HL-60 (cell line): ENCODE results near the gene PPP1R27.

Source experiments
- DNase-seq, 2 experiments: peaks; one replicate each; pipeline ENCODE4 v3.0.0-alpha.2; 2010 to 2020; ENCODE audit warnings: low read depth in 1 of 2, low spot score in 1 of 2
- H3K27ac ChIP-seq: fragments of 250-450 bp; sonication (Bioruptor Pico); replicated peaks from 2 replicates; pipeline ENCODE4 v1.5.1; 2020; ENCODE audit warnings: mild to moderate bottlenecking, moderate library complexity
- H3K27me3 ChIP-seq: fragments of 250-450 bp; sonication (Bioruptor Pico); 2 replicates; pipeline ENCODE4 v1.5.1; 2021; ENCODE audit warnings: mild to moderate bottlenecking, moderate library complexity; ENCODE audit not compliant: insufficient read depth, poor library complexity, severe bottlenecking
- H3K4me3 ChIP-seq: replicated peaks from 2 replicates; pipeline ENCODE4 v1.5.1; 2011; ENCODE audit warnings: mild to moderate bottlenecking, control low read depth, low read length; ENCODE audit not compliant: insufficient read depth
- CTCF ChIP-seq: IDR thresholded peaks from one replicate; pipeline ENCODE4 v1.5.1; 2011; ENCODE audit warnings: low read length, control low read depth, inconsistent platforms; ENCODE audit not compliant: insufficient read depth
- GABPA ChIP-seq: IDR thresholded peaks from 2 replicates; pipeline ENCODE4 v1.6.1; 2012; ENCODE audit warnings: low read depth
- POLR2AphosphoS5 ChIP-seq: IDR thresholded peaks from 2 replicates; pipeline ENCODE4 v1.6.1; 2012; ENCODE audit warnings: low read depth
- REST ChIP-seq: IDR thresholded peaks from 2 replicates; pipeline ENCODE4 v1.6.1; 2012; ENCODE audit warnings: low read depth; ENCODE audit not compliant: insufficient replicate concordance
- SPI1 ChIP-seq: IDR thresholded peaks from 2 replicates; pipeline ENCODE4 v1.6.1; 2012; ENCODE audit warnings: low read depth, mild to moderate bottlenecking, borderline replicate concordance

The PPP1R27 gene

GRCh38 chr17:81877569-81877968 is 42.7 kb upstream of the PPP1R27 start:
- peak; percentile 53; the same call in 1 of the 2 replicates for TF ChIP-seq POLR2AphosphoS5
- no peak for TF ChIP-seq CTCF
- DNase-seq = no peak
- Histone ChIP-seq H3K4me3 (no peak overlapping the region), H3K27ac (no peak overlapping the region), H3K27me3 (no peaks in the 10 kb centered on the region)

GRCh38 chr17:81871387-81872230 is 36.8 kb upstream of the PPP1R27 start:
- DNase-seq = peak; percentile 91

GRCh38 chr17:81870981-81871386 is 36.1 kb upstream of the PPP1R27 start, which contains the start of gene ARHGDIA:
ARHGDIA (minus strand) TSS chr17:81871337; CDS start chr17:81869930, 1,407 bp downstream.
- H3K4me3 ChIP-seq = peak within 1 kb of the TSS; percentile 87
- no peak for TF ChIP-seq CTCF
- TF ChIP-seq POLR2AphosphoS5 = no peak
- no peak for TF ChIP-seq REST
- TF ChIP-seq SPI1 = no peak
- peak; percentile 73; the same call in 1 of the 2 replicates for TF ChIP-seq GABPA
- DNase-seq = no peak
- H3K27me3 ChIP-seq = no peaks in the 10 kb centered on the region
- peak within 1 kb of the TSS; percentile 98 for H3K27ac ChIP-seq

More at GRCh38 chr17:81871387-81872230, 36.8 kb upstream of the PPP1R27 start:
- TF ChIP-seq POLR2AphosphoS5 (peak; percentile 73), CTCF (no peak), SPI1 (peak; percentile 78; the same call in 1 of the 2 replicates)
- peak overlapping the region; percentile 87 for H3K4me3 ChIP-seq
- peak overlapping the region; percentile 98 for H3K27ac ChIP-seq
- no peaks in the 10 kb centered on the region for H3K27me3 ChIP-seq

GRCh38 chr17:81870131-81870980 is 35.5 kb upstream of the PPP1R27 start:
- no peaks in the 10 kb centered on the region for H3K27me3 ChIP-seq
- TF ChIP-seq GABPA (no peak), SPI1 (peak; percentile 26; the same call in 1 of the 2 replicates), POLR2AphosphoS5 (peak; percentile 46; the same call in 1 of the 2 replicates), CTCF (no peak), REST (no peak)
- peak overlapping the region; percentile 93 for H3K27ac ChIP-seq
- peak overlapping the region; percentile 87 for H3K4me3 ChIP-seq
- peak in 1 of 2 experiments; percentile 39 for DNase-seq
